Lung (tissue), 12 donors: ENCODE data around the gene PRR7. TPM values are rescaled to one million over a fixed set of nuclear protein-coding genes. Genes with fewer than 3 reads are reported as not detected.

Experiments used
- ATAC-seq: fragments of 200-7000 bp; cut with Tn5 transposase; one replicate; pipeline ENCODE4 v1.9.1; 2020; ENCODE audit warnings: moderate number of reproducible peaks; ENCODE audit not compliant: insufficient read depth, low FRiP score
- DNase-seq, 3 donors: peaks; one replicate each; pipeline ENCODE4 v3.0.0-alpha.2; 2013 to 2017
- H3K27ac ChIP-seq, 2 donors: one replicate each; pipeline ENCODE4 v1.5.1; 2013; ENCODE audit warnings: mild to moderate bottlenecking in 2 of 2, moderate library complexity in 2 of 2, control low read depth in 1 of 2, inconsistent platforms in 1 of 2, low read depth in 1 of 2, low read length in 1 of 2
- H3K27me3 ChIP-seq, 3 donors: one replicate each; pipeline ENCODE4 v1.5.1; 2013; ENCODE audit warnings: low read length in 2 of 3; ENCODE audit not compliant: control insufficient read depth in 3 of 3, insufficient read depth in 3 of 3
- H3K36me3 ChIP-seq, 4 donors: one replicate each; pipeline ENCODE4 v1.5.1; 2013; ENCODE audit warnings: low read length in 4 of 4, mild to moderate bottlenecking in 1 of 4, moderate library complexity in 1 of 4; ENCODE audit not compliant: control insufficient read depth in 4 of 4, insufficient read depth in 4 of 4
- H3K4me1 ChIP-seq, 5 donors: one replicate each; pipeline ENCODE4 v1.5.1; 2013; ENCODE audit warnings: low read length in 5 of 5, mild to moderate bottlenecking in 2 of 5, moderate library complexity in 1 of 5; ENCODE audit not compliant: control insufficient read depth in 5 of 5, insufficient read depth in 5 of 5
- H3K4me3 ChIP-seq: one replicate; pipeline ENCODE4 v1.5.1; 2013; ENCODE audit warnings: mild to moderate bottlenecking, control low read depth, moderate library complexity
- H3K9ac ChIP-seq, 2 donors: one replicate each; pipeline ENCODE4 v1.5.1; 2013; ENCODE audit warnings: low read length in 2 of 2, control low read depth in 1 of 2; ENCODE audit not compliant: insufficient read depth in 1 of 2
- H3K9me3 ChIP-seq, 4 donors: one replicate each; pipeline ENCODE4 v1.5.1; 2013; ENCODE audit warnings: low read length in 3 of 4, mild to moderate bottlenecking in 1 of 4, moderate library complexity in 1 of 4; ENCODE audit not compliant: control insufficient read depth in 4 of 4, insufficient read depth in 3 of 4
- CTCF ChIP-seq: IDR thresholded peaks from 2 replicates; pipeline ENCODE4 v1.5.1; 2012; ENCODE audit warnings: mild to moderate bottlenecking; ENCODE audit errors: control extremely low read depth, extremely low read depth
- WGBS, 2 donors: extraction: QIAGEN DNeasy Blood & Tissue Kit; methylation state at CpG; one replicate each; pipeline ENCODE4 v1.1.7; 2013; 5-methylcytosine and 5-hydroxymethylcytosine counted together
- polyA plus RNA-seq, 2 donors: library from polyadenylated mRNA; stranded (reverse); fragments of 200-250 nt; gene quantifications; one replicate each; pipeline ENCODE4 v1.2.1, GENCODE V29; 2013
- total RNA-seq, 2 donors: library from RNA; depleted of rRNA in 1 of 2; stranded (reverse); fragments of >200 nt in 1 of 2; gene quantifications; one replicate each; pipeline ENCODE4 v1.2.1, GENCODE V29; 2014 to 2021
- donor health status: control.
- donor health status: control.
- donor health status: Bipolar disorder and iron deficiency.
- donor health status: healthy.
- donor health status: DM: yes; HTN: yes; CAD: no.

The PRR7 gene
- total and polyA plus RNA-seq, 4 donors, result 1.9 to 7.2 (median 4.0) TPM

DNA sequence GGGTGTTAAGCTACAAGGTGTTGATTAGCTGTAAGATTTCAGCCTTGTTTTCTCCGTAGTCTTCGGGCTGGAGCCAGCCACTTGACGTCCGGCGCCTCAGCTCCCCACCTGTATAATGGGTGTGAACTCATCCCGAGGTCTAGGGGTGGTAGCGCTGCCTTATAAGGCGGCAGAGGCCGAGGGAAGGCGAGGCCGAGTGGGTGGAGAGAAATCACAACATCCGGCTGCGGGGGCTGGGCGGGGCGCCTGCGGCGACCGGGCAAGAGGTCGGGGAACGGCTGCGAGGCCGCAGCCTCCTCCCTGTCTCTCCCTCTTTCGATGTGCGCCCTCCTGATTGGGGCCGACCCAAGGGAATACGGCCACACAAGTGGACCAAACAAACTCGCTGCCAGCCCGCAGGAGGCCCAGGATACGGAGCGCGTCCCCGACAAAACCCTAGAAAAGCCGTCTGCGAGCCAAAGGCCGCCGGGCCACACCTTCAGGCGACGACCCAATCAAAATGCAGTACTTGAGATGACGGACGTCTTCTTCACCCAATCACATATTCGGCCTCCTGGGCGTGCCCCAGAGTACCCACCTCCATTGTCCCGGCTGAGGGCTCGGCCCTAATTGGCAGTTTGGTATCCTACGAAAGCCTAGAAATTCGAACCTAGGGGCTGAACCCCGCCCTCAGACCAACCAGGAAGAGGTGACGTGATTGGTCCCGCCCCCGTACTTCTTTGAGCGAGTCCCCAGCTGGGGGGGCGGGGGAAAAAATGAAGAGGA, 20.6 kb upstream of the PRR7 start:
- WGBS, 2 donors, result 0% methylated on average over 49 to 52 of the region's 52 CpGs
- peak; percentile 94 for ATAC-seq
- peaks cover 0 to 31% (median 12%) of the 10 kb centered on the region in 5 donors for H3K4me1 ChIP-seq

GRCh38 chr5:177426566-177427210, 19.9 kb upstream of the PRR7 start, which contains the start of gene GRK6:
Gene GRK6 (plus strand): TSS chr5:177426676. CDS start chr5:177426846, 170 bp downstream.
- no peak for ATAC-seq
- WGBS, 2 donors, result 1% methylated on average over 59 to 82 of the region's 82 CpGs
- no peak for TF ChIP-seq CTCF
- Histone ChIP-seq H3K4me1 (peaks cover 0 to 31% (median 12%) of the 10 kb centered on the region in 5 donors), H3K9me3 (no peaks in the 10 kb centered on the region), H3K36me3 (peaks cover 0 to 13% (median 3%) of the 10 kb centered on the region in 4 donors), H3K27ac (peak within 1 kb of the TSS; percentile 91 to 96), H3K4me3 (peak within 1 kb of the TSS; percentile 75), H3K27me3 (no peaks in the 10 kb centered on the region), H3K9ac (peak within 1 kb of the TSS; percentile 85 to 92)
- peak in 2 of 3 donors; percentile 45 to 46 for DNase-seq

More for the DNA sequence above, 20.6 kb upstream of the PRR7 start:
- no peaks in the 10 kb centered on the region for H3K9me3 ChIP-seq
- H3K27ac ChIP-seq, result peak overlapping the region; percentile 91 to 96
- H3K36me3 ChIP-seq, result peaks cover 0 to 7% (median 1%) of the 10 kb centered on the region in 4 donors
- H3K4me3 ChIP-seq, result peak overlapping the region; percentile 41
- peak overlapping the region in 1 of 2 donors; percentile 84 for H3K9ac ChIP-seq
- peak; percentile 100 for DNase-seq
- H3K27me3 ChIP-seq, result no peaks in the 10 kb centered on the region
- no peak for TF ChIP-seq CTCF

GRCh38 chr5:177427211-177427822, 19.3 kb upstream of the PRR7 start:
- Histone ChIP-seq H3K4me1 (peaks cover 0 to 31% (median 12%) of the 10 kb centered on the region in 5 donors), H3K36me3 (peaks cover 0 to 20% (median 7%) of the 10 kb centered on the region in 4 donors), H3K27ac (peak overlapping the region; percentile 77 to 91), H3K9me3 (no peaks in the 10 kb centered on the region), H3K9ac (peak overlapping the region; percentile 85 to 92), H3K27me3 (no peaks in the 10 kb centered on the region), H3K4me3 (peak overlapping the region; percentile 75)
- TF ChIP-seq CTCF, result no peak
- DNase-seq, result no peak
- ATAC-seq, result no peak
- WGBS, 2 donors, result 4 to 11% methylated on average over 11 of the region's 11 CpGs
